WERI-Rb-1 (cell line): ENCODE measurements around the gene EPB41L2.

Source experiments
- DNase-seq: peaks from one replicate; pipeline ENCODE4 v3.0.0-alpha.2; 2020
- H3K27ac ChIP-seq: fragments of 250-450 bp; sonication (Bioruptor Pico); 2 replicates; pipeline ENCODE4 v1.5.1; 2020; ENCODE audit warnings: mild to moderate bottlenecking, moderate library complexity
- H3K27me3 ChIP-seq: fragments of 250-450 bp; sonication (Bioruptor Pico); 2 replicates; pipeline ENCODE4 v1.5.1; 2021; ENCODE audit warnings: mild to moderate bottlenecking, low read depth, moderate library complexity; ENCODE audit not compliant: insufficient read depth, severe bottlenecking
- H3K36me3 ChIP-seq: fragments of 250-450 bp; sonication (Bioruptor Pico); 2 replicates; pipeline ENCODE4 v1.5.1; 2020; ENCODE audit warnings: mild to moderate bottlenecking, moderate library complexity
- H3K4me3 ChIP-seq: 2 replicates; pipeline ENCODE4 v1.5.1; 2011; ENCODE audit warnings: low read depth, mild to moderate bottlenecking, control low read depth, low read length
- H3K9me3 ChIP-seq: fragments of 250-450 bp; sonication (Bioruptor Pico); 2 replicates; pipeline ENCODE4 v1.5.1; 2021; ENCODE audit warnings: mild to moderate bottlenecking, moderate library complexity; ENCODE audit not compliant: severe bottlenecking
- CTCF ChIP-seq: IDR thresholded peaks from 2 replicates; pipeline ENCODE4 v1.5.1; 2011; ENCODE audit warnings: low read depth, mild to moderate bottlenecking, control low read depth, inconsistent platforms, low read length

EPB41L2 gene

GRCh38 chr6:130913120-130913519 is 149.9 kb downstream of the EPB41L2 start:
- H3K27me3 ChIP-seq: no peaks in the 10 kb centered on the region
- H3K4me3 ChIP-seq: no peak overlapping the region
- DNase-seq: no peak
- H3K9me3 ChIP-seq: no peaks in the 10 kb centered on the region
- no peak overlapping the region for H3K27ac ChIP-seq
- no peak for TF ChIP-seq CTCF
- H3K36me3 ChIP-seq: no peaks in the 10 kb centered on the region

GRCh38 chr6:130912434-130912833 is 150.6 kb downstream of the EPB41L2 start:
- TF ChIP-seq CTCF: no peak

GRCh38 chr6:130908958-130909357 is 154.1 kb downstream of the EPB41L2 start:
- no peak overlapping the region for H3K27ac ChIP-seq
- no peak for TF ChIP-seq CTCF
- no peaks in the 10 kb centered on the region for H3K27me3 ChIP-seq
- H3K4me3 ChIP-seq: no peak overlapping the region
- H3K36me3 ChIP-seq: no peaks in the 10 kb centered on the region
- no peak for DNase-seq
- H3K9me3 ChIP-seq: no peaks in the 10 kb centered on the region

More at GRCh38 chr6:130912434-130912833, 150.6 kb downstream of the EPB41L2 start:
- Histone ChIP-seq H3K27ac (no peak overlapping the region), H3K27me3 (no peaks in the 10 kb centered on the region), H3K4me3 (no peak overlapping the region), H3K9me3 (no peaks in the 10 kb centered on the region), H3K36me3 (no peaks in the 10 kb centered on the region)
- no peak for DNase-seq

GRCh38 chr6:130908188-130908587 is 154.9 kb downstream of the EPB41L2 start:
- Histone ChIP-seq H3K27me3 (no peaks in the 10 kb centered on the region), H3K36me3 (no peaks in the 10 kb centered on the region), H3K9me3 (no peaks in the 10 kb centered on the region), H3K27ac (no peak overlapping the region), H3K4me3 (no peak overlapping the region)
- DNase-seq: no peak
- TF ChIP-seq CTCF: no peak

GRCh38 chr6:130907687-130908086 is 155.4 kb downstream of the EPB41L2 start:
- Histone ChIP-seq H3K27ac (no peak overlapping the region), H3K9me3 (no peaks in the 10 kb centered on the region), H3K27me3 (no peaks in the 10 kb centered on the region), H3K36me3 (no peaks in the 10 kb centered on the region), H3K4me3 (no peak overlapping the region)
- TF ChIP-seq CTCF: no peak
- no peak for DNase-seq

GRCh38 chr6:130906736-130907381 is 156.2 kb downstream of the EPB41L2 start:
- Histone ChIP-seq H3K27me3 (no peaks in the 10 kb centered on the region), H3K36me3 (no peaks in the 10 kb centered on the region), H3K9me3 (no peaks in the 10 kb centered on the region), H3K4me3 (no peak overlapping the region), H3K27ac (no peak overlapping the region)
- no peak for TF ChIP-seq CTCF
- no peak for DNase-seq
